Bronchial epithelial cell (primary cell): ENCODE measurements around the gene SLC15A4. TPM values are rescaled to one million over a fixed set of nuclear protein-coding genes. Genes with fewer than 3 reads are reported as not detected.

Source experiments
- DNase-seq: peaks from one replicate; pipeline ENCODE4 v3.0.0-alpha.2; 2010; ENCODE audit warnings: low read depth
- FAIRE-seq: peaks from 2 replicates; lab custom pipeline; 2011; peaks lifted over from hg19 to GRCh38; lab: Jason Lieb, UNC
- H3K27me3 ChIP-seq: 2 replicates; pipeline ENCODE4 v1.5.1; 2011; ENCODE audit warnings: low read length; ENCODE audit not compliant: control insufficient read depth, insufficient read depth
- H3K36me3 ChIP-seq: 2 replicates; pipeline ENCODE4 v1.5.1; 2011; ENCODE audit warnings: low read length; ENCODE audit not compliant: control insufficient read depth, insufficient read depth
- H3K4me3 ChIP-seq: 2 replicates; pipeline ENCODE4 v1.5.1; 2011; ENCODE audit warnings: mild to moderate bottlenecking, low read depth, low read length, control low read depth
- CTCF ChIP-seq: IDR thresholded peaks from 2 replicates; pipeline ENCODE4 v1.5.1; 2011; ENCODE audit warnings: mild to moderate bottlenecking, moderate library complexity, low read length, control low read depth, inconsistent platforms; ENCODE audit not compliant: insufficient read depth, severe bottlenecking
- total RNA-seq: library from RNA; depleted of rRNA; stranded (reverse); fragments of >200 nt; gene quantifications from 2 replicates; pipeline ENCODE4 v1.2.1, GENCODE V29; 2014

The SLC15A4 gene
- total RNA-seq, 1 donor from 2014 or later: 70.0 TPM

- TF ChIP-seq CTCF: no peak
- Histone ChIP-seq H3K36me3 (peaks cover 2% of the 10 kb centered on the region), H3K4me3 (no peak overlapping the region), H3K27me3 (no peaks in the 10 kb centered on the region)
- DNase-seq: no peak
- FAIRE-seq: no peak
Observed at GRCh38 chr12:128787827-128788226, 35.9 kb downstream of the SLC15A4 start.

GRCh38 chr12:128786741-128787391 lies 36.9 kb downstream of the SLC15A4 start:
- no peak for TF ChIP-seq CTCF
- Histone ChIP-seq H3K36me3 (no peaks in the 10 kb centered on the region), H3K27me3 (no peaks in the 10 kb centered on the region), H3K4me3 (no peak overlapping the region)
- FAIRE-seq (no peak), DNase-seq (no peak)

GRCh38 chr12:128784030-128784760 lies 39.6 kb downstream of the SLC15A4 start:
- peak; percentile 29 for DNase-seq
- TF ChIP-seq CTCF: no peak
- no peak for FAIRE-seq
- Histone ChIP-seq H3K36me3 (no peaks in the 10 kb centered on the region), H3K4me3 (no peak overlapping the region), H3K27me3 (no peaks in the 10 kb centered on the region)

GRCh38 chr12:128783129-128783574 lies 40.6 kb downstream of the SLC15A4 start:
- DNase-seq: no peak
- Histone ChIP-seq H3K36me3 (no peaks in the 10 kb centered on the region), H3K27me3 (no peaks in the 10 kb centered on the region), H3K4me3 (no peak overlapping the region)
- no peak for FAIRE-seq
- TF ChIP-seq CTCF: no peak

GRCh38 chr12:128779901-128780300 lies 43.9 kb downstream of the SLC15A4 start:
- H3K36me3 ChIP-seq: no peaks in the 10 kb centered on the region
- H3K27me3 ChIP-seq: no peaks in the 10 kb centered on the region
- FAIRE-seq (no peak), DNase-seq (no peak)
- no peak overlapping the region for H3K4me3 ChIP-seq
- TF ChIP-seq CTCF: no peak
